Neural cell (in vitro differentiated cells): ENCODE results near the gene CGGBP1.

Experiments used
- EZH2 ChIP-seq: fragments of 200-600, 300-800 bp; shearing (Covaris generic), sonication (generic); IDR thresholded peaks from 2 replicates; pipeline ENCODE4 v1.6.1; 2014; ENCODE audit warnings: antibody characterized with exemption, low read length, borderline replicate concordance, mild to moderate bottlenecking; ENCODE audit not compliant: insufficient read depth, poor library complexity, severe bottlenecking
- RAD21 ChIP-seq: fragments of 450-650 bp; conservative IDR thresholded peaks from 2 replicates; pipeline ENCODE4 v1.6.1; 2014; ENCODE audit warnings: antibody characterized with exemption, mild to moderate bottlenecking, moderate library complexity
- TF ChIP-seq, protein P1 (sequence below): fragments of 450-650 bp; IDR thresholded peaks from 2 replicates; pipeline ENCODE4 v1.5.1; 2014; ENCODE audit warnings: antibody characterized with exemption, mild to moderate bottlenecking, moderate library complexity; ENCODE audit not compliant: poor library complexity, severe bottlenecking

DNA sequence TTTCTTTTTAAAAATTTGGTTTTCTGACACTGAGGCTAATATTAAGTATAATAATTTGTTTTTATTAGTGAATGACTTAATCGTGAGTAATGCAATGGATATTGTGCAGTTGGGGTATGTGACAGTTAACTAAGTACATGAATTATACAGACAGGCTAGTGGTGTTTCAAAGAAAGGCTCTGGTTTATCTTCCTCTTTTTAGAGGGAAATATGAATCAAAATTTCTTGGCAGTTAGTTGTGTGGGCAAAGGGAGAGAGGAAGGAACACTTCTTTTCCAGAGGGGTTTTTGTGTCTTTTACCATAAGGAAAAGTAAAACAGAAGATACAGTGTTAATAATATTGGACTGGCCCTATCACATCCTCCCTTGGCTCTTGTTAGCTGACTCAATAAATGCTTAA is 2.9 kb upstream of the CGGBP1 start:
- TF ChIP-seq, protein P1, sequence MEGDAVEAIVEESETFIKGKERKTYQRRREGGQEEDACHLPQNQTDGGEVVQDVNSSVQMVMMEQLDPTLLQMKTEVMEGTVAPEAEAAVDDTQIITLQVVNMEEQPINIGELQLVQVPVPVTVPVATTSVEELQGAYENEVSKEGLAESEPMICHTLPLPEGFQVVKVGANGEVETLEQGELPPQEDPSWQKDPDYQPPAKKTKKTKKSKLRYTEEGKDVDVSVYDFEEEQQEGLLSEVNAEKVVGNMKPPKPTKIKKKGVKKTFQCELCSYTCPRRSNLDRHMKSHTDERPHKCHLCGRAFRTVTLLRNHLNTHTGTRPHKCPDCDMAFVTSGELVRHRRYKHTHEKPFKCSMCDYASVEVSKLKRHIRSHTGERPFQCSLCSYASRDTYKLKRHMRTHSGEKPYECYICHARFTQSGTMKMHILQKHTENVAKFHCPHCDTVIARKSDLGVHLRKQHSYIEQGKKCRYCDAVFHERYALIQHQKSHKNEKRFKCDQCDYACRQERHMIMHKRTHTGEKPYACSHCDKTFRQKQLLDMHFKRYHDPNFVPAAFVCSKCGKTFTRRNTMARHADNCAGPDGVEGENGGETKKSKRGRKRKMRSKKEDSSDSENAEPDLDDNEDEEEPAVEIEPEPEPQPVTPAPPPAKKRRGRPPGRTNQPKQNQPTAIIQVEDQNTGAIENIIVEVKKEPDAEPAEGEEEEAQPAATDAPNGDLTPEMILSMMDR, result no peak
- no peak for TF ChIP-seq RAD21
- TF ChIP-seq EZH2, result no peak
